Gastrocnemius medialis (tissue), 4 donors: ENCODE data around the gene TF. TPM values are rescaled to one million over a fixed set of nuclear protein-coding genes. Genes with fewer than 3 reads are reported as not detected.
"Not testable (repeated sequence)": the region's sequence is repeated elsewhere in the genome, so short reads cannot be mapped to it uniquely, and the experiment has no call there.

Source experiments
- ATAC-seq, 2 donors: fragments of 150-250 bp; one replicate each; pipeline ENCODE4 v1.9.1; 2016
- DNase-seq, 2 donors: peaks; one replicate each; pipeline ENCODE4 v3.0.0-alpha.2; 2019
- H3K27ac ChIP-seq, 4 donors: fragments of 200-600 bp; sonication (generic); 1 replicate in 1 of 4; 2 replicates in 3 of 4; pipeline ENCODE4 v1.5.1; 2016 to 2018; ENCODE audit warnings: mild to moderate bottlenecking in 2 of 4, moderate library complexity in 1 of 4
- H3K27me3 ChIP-seq, 3 donors: fragments of 200-600 bp; sonication (generic) in 2 of 3; 1 replicate in 1 of 3; 2 replicates in 2 of 3; pipeline versions ENCODE4 v1.5.1 to v1.6.0; 2016 to 2019; ENCODE audit warnings: mild to moderate bottlenecking in 1 of 3, moderate library complexity in 1 of 3
- H3K36me3 ChIP-seq, 2 donors: fragments of 200-600 bp; sonication (generic) in 1 of 2; one replicate each; pipeline ENCODE4 v1.5.1; 2017 to 2018
- H3K4me1 ChIP-seq, 2 donors: fragments of 200-600 bp; sonication (generic) in 1 of 2; one replicate each; pipeline ENCODE4 v1.5.1; 2016 to 2017; ENCODE audit warnings: mild to moderate bottlenecking in 2 of 2
- H3K4me3 ChIP-seq, 4 donors: fragments of 200-600 bp; sonication (generic) in 3 of 4; 1 replicate in 1 of 4; 2 replicates in 3 of 4; pipeline ENCODE4 v1.5.1; 2016 to 2019; ENCODE audit warnings: mild to moderate bottlenecking in 2 of 4
- H3K9me3 ChIP-seq, 3 donors: fragments of 200-600 bp; sonication (generic) in 2 of 3; 1 replicate in 1 of 3; 2 replicates in 2 of 3; pipeline ENCODE4 v1.5.1; 2016 to 2019
- POLR2A ChIP-seq, 2 donors: fragments of 450-650 bp; IDR thresholded peaks; one replicate each; pipeline ENCODE4 v1.6.1; 2017; ENCODE audit warnings: antibody characterized with exemption in 2 of 2, mild to moderate bottlenecking in 2 of 2, moderate library complexity in 2 of 2
- in situ Hi-C, 4 donors: fragments of 200-750 bp; cut with MboI; loops; one replicate each; pipeline versions ENCODE4 v1.15.0 to v1.8.0; 2017; ENCODE audit warnings: low sequenced_read_pairs in 4 of 4
- intact Hi-C: fragments of 100-400 bp; cut with DNase I; formaldehyde crosslinking; loops from one replicate; pipeline ENCODE4 v1.15.1; 2023; ENCODE audit warnings: low total_unique reads
- total RNA-seq, 4 donors: library from RNA; depleted of rRNA; stranded (reverse); fragments of >200 nt; gene quantifications; one replicate each; pipeline versions ENCODE4 v1.1.0 to v1.2.3, GENCODE V29; 2016
- TF ChIP-seq, protein P1 (sequence below), 5 experiments: fragments of 450-650 bp in 3 of 5; fragments of 200-600 bp in 2 of 5; sonication (generic) in 2 of 5; IDR thresholded peaks in 4 of 5; conservative IDR thresholded peaks in 1 of 5; 1 replicate in 4 of 5; 2 replicates in 1 of 5; pipeline ENCODE4 v1.5.1; 2016 to 2019; ENCODE audit warnings: antibody characterized with exemption in 5 of 5, mild to moderate bottlenecking in 3 of 5, moderate library complexity in 3 of 5

TF gene
- total RNA-seq, 4 donors from 2014 or later, result 2.8 to 11.5 (median 4.3) TPM; not detected in 1

GRCh38 chr3:133777807-133778568 lies 31.8 kb downstream of the TF start:
- no peak overlapping the region for H3K4me3 ChIP-seq
- intact Hi-C loops, result no loop called here
- in situ Hi-C loops, result no loop called here
- no peaks in the 10 kb centered on the region for H3K9me3 ChIP-seq
- no peak overlapping the region for H3K27ac ChIP-seq
- no peaks in the 10 kb centered on the region for H3K4me1 ChIP-seq
- no peak for DNase-seq
- H3K27me3 ChIP-seq, result no peaks in the 10 kb centered on the region
- no peaks in the 10 kb centered on the region for H3K36me3 ChIP-seq
- no peak for ATAC-seq
- TF ChIP-seq POLR2A (IDR thresholded peaks at IDR 0.05), result no peak
- TF ChIP-seq, protein P1, sequence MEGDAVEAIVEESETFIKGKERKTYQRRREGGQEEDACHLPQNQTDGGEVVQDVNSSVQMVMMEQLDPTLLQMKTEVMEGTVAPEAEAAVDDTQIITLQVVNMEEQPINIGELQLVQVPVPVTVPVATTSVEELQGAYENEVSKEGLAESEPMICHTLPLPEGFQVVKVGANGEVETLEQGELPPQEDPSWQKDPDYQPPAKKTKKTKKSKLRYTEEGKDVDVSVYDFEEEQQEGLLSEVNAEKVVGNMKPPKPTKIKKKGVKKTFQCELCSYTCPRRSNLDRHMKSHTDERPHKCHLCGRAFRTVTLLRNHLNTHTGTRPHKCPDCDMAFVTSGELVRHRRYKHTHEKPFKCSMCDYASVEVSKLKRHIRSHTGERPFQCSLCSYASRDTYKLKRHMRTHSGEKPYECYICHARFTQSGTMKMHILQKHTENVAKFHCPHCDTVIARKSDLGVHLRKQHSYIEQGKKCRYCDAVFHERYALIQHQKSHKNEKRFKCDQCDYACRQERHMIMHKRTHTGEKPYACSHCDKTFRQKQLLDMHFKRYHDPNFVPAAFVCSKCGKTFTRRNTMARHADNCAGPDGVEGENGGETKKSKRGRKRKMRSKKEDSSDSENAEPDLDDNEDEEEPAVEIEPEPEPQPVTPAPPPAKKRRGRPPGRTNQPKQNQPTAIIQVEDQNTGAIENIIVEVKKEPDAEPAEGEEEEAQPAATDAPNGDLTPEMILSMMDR (IDR thresholded peaks at IDR 0.05 in 4 of 5, conservative IDR thresholded peaks at IDR 0.05 in 1 of 5), result no peak

- TF ChIP-seq, protein P1 (IDR thresholded peaks at IDR 0.05 in 4 of 5, conservative IDR thresholded peaks at IDR 0.05 in 1 of 5), result no peak
- TF ChIP-seq POLR2A (IDR thresholded peaks at IDR 0.05), result no peak
- no peak overlapping the region for H3K4me3 ChIP-seq
- no peak for ATAC-seq
- intact Hi-C loops, result no loop called here
- no peaks in the 10 kb centered on the region for H3K9me3 ChIP-seq
- H3K36me3 ChIP-seq, result no peaks in the 10 kb centered on the region
- H3K27ac ChIP-seq, result no peak overlapping the region
- no peaks in the 10 kb centered on the region for H3K27me3 ChIP-seq
- in situ Hi-C loops, result no loop called here
- no peaks in the 10 kb centered on the region for H3K4me1 ChIP-seq
- DNase-seq, result no peak
Observed at GRCh38 chr3:133779626-133780203, 33.5 kb downstream of the TF start.

DNA sequence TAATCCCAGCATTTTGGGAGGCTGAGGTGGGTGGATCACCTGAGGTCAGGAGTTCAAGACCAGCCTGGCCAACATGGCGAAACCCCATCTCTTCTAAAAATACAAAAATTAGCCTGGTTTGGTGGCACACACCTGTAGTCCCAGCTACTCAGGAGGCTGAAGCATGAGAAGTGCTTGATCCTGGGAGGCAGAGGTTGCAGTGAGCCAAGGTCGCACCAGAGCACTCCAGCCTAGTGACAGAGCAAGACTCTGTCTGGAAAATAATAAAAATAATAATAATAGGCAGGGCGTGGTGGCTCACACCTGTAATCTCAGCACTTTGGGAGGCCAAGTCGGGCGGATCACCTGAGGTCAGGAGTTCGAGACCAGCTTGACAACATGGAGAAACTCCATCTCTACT lies 34.6 kb downstream of the TF start:
- ATAC-seq, H3K27ac ChIP-seq, in situ Hi-C loops, H3K9me3 ChIP-seq, H3K4me3 ChIP-seq, intact Hi-C loops, H3K27me3 ChIP-seq, DNase-seq, H3K36me3 ChIP-seq, H3K4me1 ChIP-seq: not testable (repeated sequence)

DNA sequence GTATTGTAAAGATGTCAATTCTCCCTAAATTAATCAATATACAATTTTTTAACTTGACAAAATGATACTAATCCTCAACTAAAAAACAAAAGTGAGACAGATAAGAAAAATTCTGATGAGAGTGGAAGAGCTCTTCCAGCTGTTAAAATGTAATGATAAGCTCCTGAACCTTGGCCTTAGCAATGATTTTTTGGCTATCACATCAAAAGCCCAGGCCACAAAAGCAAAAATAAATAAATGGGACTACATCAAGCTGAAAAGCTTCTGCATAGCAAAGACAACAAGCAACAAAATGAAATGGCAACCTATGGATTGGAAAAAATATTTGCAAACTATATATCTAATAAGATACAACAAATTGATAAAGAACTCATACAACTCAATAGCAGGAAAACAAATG lies 35.4 kb downstream of the TF start:
- Histone ChIP-seq H3K4me3 (no peak overlapping the region), H3K27ac (no peak overlapping the region), H3K9me3 (no peaks in the 10 kb centered on the region), H3K27me3 (no peaks in the 10 kb centered on the region), H3K36me3 (no peaks in the 10 kb centered on the region), H3K4me1 (no peaks in the 10 kb centered on the region)
- in situ Hi-C loops, result no loop called here
- intact Hi-C loops, result no loop called here
- ATAC-seq (no peak), DNase-seq (no peak)
- no peak for TF ChIP-seq POLR2A (IDR thresholded peaks at IDR 0.05)

- H3K4me1 ChIP-seq, result no peaks in the 10 kb centered on the region
- in situ Hi-C loops (no loop called here), intact Hi-C loops (no loop called here)
- H3K27ac ChIP-seq, result no peak overlapping the region
- no peak for DNase-seq
- no peak overlapping the region for H3K4me3 ChIP-seq
- no peak for TF ChIP-seq POLR2A (IDR thresholded peaks at IDR 0.05)
- TF ChIP-seq, protein P1 (IDR thresholded peaks at IDR 0.05 in 4 of 5, conservative IDR thresholded peaks at IDR 0.05 in 1 of 5), result no peak
- ATAC-seq, result no peak
- no peaks in the 10 kb centered on the region for H3K9me3 ChIP-seq
- H3K36me3 ChIP-seq, result no peaks in the 10 kb centered on the region
- H3K27me3 ChIP-seq, result no peaks in the 10 kb centered on the region
Observed at GRCh38 chr3:133782454-133782853, 36.3 kb downstream of the TF start.
